NCI-H146 treated with DMSO at 0.1 percent for 48 hours (cell line): ENCODE data around the gene PSG11.
"Not testable (repeated sequence)": the region's sequence is repeated elsewhere in the genome, so short reads cannot be mapped to it uniquely, and the experiment has no call there.

Experiments used
- DNase-seq: peaks from one replicate; lab custom pipeline; 2025; ENCODE audit not compliant: unreplicated experiment; lab: John Stamatoyannopoulos, UW

Gene PSG11

GRCh38 chr19:42989851-42990250 is 36.4 kb downstream of the PSG11 start:
- no peak for DNase-seq

DNA sequence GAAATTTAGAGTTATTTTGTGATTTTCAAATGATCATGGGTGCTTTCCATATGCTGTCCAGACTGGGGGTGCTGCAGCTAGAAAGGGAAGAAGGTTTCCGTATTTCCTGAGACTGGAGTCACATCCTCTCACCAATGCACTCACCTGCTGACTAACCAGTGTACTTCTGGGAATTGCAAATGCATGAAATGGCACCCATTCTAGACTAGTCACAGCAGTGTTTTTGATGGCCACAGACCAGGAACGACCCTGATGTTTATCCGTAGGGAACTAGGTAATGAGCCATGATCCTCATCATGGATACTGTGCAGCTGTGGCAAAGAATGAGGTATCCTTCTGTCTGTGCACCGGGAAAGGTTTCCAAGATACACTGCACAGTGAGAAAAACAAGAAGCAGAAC is 37.1 kb downstream of the PSG11 start:
- not testable (repeated sequence) for DNase-seq

- not testable (repeated sequence) for DNase-seq
Observed at GRCh38 chr19:42988206-42988605, 38.1 kb downstream of the PSG11 start.

DNA sequence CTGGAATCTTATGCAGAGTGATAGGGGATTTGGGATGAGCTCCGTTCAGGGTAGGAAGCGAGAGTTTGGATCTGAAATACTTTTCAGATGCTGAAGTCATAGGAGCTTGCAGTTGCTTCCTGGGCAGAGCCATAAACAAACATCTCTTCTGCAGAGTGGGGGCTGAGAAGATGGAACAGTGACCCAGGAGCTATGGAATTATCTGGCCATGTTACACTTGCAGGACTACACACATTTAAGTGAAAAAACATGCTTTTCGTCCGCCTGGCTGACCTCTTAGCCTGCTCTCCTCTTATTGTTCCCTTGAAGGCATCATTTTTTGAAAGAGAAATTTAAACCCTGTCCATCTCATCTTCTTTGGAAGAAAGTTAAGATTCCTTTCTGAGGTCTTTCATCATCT is 40.7 kb downstream of the PSG11 start:
- DNase-seq: no peak

DNA sequence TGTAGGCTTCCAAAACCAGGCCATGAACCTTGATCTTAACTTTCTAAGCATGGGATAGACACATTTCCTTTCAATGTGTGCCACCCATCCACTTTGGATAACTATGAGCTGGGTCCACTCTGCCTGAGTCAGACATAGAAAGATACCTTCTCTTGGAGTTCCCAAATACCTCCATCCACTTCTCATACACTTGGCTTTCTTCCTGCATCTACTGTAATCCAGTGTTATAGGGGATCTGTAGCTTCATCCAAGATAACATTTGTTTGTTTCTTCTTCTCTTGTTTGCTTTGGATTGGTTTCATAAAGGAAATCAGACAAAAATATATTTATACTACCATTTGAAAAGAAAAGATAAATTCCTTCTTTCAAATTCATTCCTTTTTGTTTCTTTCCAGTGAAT is 44.2 kb downstream of the PSG11 start:
- not testable (repeated sequence) for DNase-seq

DNA sequence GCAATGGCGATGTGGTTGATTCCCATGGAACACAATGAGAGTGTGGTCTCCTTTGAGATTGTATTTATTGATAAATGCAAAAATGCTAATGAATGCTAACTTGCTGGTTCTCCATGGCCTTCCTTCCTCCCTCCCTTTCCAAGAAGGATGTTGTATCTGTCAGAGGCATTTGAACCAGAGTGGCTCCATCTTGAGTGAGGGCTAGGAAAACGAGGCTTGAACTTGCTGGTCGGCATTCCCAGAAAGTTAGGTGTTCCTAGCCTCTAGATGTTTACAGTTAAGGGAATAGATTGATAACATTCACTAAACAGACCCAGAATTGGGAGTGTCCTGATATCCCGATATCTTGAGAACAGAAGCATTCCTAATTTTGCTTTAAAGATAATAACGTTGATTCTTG is 54.8 kb downstream of the PSG11 start:
- DNase-seq: not testable (repeated sequence)

GRCh38 chr19:42965176-42965575 is 61.1 kb downstream of the PSG11 start:
- no peak for DNase-seq

- DNase-seq: no peak
Observed at GRCh38 chr19:42961119-42961518, 65.2 kb downstream of the PSG11 start.
